Stimulated activated CD4-positive, alpha-beta T cell treated with anti-CD3 and anti-CD28 coated beads, TNF-alpha, amount 100 ng/mL, for 48 hours (primary cell): ENCODE data around the gene MACROH2A1.

ENCODE experiments used
- DNase-seq, 3 donors: peaks; one replicate each; pipeline ENCODE4 v3.0.0-alpha.2; 2020; ENCODE audit warnings: low read depth in 3 of 3

Gene MACROH2A1

DNA sequence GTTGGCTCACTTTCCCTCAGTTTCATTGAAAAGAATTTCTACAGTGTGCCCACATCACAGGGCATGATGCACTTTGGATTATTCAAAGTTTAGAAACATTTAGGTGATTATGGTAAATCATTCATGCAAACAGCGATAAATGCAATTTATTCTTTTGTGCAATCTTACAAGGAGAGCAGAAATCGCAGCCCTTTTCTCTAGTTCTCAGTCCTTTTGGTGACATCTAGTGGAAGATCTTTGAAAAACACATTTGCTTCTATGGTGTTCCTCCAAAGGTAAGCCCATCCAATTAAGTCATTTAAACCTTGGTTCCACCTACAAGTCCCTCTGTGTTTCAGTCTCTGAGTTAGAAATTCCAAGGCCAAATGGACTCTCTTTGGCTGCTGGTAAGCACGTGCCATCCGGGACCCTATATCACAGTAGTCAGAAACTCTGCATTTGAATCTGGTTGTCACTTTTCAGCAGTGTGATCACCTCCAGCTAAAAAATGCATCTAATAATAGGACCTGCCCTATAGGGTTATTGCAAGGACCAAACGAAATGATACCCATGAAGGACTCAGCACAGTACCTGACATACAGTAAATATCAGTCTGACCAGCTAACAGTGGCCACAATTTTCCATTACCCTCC lies 66.4 kb downstream of the MACROH2A1 start:
- no peak for DNase-seq

DNA sequence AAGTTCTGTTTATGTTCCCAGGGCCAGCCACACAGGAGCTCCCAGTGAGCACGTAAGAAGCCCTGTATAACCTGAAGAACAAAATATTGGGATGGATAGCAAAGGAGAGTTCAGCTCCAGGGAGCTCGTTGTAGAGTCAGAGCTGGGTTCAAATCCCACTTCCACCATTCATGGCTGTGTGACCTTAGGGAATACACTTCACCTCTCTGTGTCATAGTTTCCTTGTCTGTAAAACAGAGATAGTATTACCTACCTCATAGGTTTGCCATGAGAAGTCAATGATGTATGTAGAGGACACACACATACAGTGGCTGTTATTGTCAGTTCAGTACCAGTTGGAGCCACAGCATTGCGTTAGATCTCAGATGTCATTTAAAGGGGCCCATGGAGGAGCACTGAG lies 67.4 kb downstream of the MACROH2A1 start:
- no peak for DNase-seq

DNA sequence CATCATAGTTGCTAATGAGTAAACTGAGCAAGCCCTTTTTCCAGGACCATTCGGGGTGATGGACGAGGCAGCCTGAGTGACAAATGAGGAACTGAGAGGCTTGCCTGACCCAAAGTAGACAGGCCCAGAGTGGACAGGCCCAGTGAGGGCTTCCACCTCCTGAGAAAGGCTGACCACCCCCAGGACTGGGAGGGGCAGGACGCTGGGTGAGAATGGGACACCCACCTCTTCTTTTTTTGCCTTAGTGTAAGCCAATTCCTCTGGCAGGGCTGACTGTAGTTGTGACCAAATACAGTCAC lies 68.3 kb downstream of the MACROH2A1 start:
- no peak for DNase-seq

DNA sequence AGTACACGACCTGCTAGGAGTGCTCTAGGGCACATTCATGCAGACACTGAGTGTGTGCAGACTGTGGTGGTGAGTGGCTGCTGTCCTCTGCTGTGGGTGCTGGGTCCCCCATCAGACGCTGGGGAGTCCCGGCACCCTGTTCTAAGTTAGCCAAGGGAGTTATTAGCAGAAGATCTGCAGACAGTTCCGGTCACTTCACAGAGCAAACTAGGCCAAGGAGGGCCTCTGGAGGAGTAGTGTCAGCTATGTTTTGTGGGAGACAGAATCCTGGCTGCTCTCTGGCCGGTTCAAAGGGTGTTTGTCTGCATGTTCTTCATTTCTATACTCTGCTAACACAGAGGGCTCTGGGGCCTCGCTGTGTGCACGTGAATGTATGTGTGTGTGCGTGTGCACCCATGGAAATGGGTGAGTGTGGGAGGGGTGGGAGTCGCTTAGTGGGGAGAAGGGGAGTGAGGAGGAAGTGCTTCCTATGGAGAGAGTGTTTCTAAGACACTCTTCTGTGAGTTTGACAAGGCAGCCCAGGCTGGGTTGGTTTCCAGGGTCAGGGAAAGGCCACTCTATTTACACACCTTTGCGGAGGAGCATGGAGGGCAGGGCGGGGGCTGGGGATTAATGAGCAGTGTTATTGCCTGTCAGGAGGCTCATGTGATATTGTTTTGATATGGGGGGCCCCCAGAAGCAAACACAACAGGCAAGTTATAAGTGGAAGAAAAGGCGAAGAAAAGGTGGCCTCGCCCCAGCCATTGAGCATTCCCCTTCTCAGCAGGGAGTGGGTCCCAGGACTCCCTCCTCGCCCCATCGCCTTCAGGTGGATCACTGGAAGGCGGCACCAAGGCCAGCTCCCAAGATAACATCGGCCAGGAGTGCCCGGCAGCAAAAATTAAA lies 68.9 kb downstream of the MACROH2A1 start:
- no peak for DNase-seq

DNA sequence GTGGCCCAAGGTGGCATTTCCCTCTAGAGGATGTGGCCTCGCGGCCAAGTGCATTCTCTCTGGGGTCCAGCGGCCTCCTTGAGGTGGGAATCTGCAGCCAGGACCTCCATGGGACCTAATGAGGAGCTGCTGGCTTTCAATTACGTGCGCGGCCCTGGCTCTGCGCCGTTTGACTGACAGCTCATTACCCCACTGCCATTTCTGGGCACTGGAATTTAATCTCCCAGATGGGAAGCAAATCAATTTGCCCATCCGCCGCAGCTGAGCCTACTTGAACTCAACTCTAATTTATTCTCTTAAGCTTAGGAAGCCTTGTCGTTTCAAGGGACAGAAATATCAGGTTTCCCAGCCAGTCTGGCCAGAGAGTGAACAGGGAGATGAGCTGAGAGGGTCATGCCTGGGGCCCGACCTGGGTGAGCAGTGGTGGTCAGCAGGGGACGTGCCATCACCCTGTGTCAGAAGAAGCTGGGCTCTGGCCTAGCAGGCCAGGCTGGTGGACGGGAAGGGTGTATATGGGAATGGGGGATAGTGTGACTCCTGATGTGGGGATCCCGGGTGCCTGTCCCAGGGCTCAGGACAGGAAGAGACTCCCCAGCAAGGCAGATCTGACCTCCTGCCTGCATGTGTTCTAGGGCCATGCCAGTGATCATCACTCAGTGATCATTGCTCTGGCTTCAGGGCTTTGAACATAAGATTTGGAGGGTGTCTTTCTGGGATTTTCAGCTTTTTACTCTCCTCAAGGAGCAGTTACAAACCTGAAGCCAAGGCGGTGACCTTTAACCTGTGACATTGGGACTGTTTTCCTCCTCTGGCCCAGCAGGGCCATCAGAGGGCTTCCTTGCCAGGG lies 69.7 kb downstream of the MACROH2A1 start:
- DNase-seq, result no peak

DNA sequence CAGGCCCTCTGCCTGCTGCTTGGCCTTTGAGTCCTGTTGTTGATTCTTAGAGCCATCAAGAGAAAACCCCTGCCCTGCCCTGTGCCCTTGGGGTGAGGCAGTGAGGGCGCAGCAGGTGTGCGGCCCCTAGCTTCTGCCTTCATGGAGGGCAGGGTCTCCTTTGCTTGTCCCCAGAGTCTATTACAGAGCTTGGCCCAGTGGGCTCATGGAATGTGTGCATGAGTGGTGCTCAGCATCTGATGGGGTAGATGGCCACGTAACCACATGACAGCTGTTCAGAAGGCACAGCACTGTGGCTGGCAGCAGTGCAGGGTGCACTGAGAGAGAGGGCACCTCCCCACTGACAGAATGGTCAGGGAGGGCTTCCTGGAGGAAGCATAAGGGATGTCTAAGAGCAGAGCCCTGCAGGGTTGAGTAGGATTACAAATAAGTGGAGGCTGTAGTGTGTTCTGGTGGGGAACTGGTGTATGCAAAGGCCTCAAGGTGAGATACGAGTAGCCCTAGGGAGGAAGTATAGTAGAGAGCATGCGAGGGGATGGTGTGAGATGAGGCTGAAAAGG lies 70.8 kb downstream of the MACROH2A1 start:
- no peak for DNase-seq

DNA sequence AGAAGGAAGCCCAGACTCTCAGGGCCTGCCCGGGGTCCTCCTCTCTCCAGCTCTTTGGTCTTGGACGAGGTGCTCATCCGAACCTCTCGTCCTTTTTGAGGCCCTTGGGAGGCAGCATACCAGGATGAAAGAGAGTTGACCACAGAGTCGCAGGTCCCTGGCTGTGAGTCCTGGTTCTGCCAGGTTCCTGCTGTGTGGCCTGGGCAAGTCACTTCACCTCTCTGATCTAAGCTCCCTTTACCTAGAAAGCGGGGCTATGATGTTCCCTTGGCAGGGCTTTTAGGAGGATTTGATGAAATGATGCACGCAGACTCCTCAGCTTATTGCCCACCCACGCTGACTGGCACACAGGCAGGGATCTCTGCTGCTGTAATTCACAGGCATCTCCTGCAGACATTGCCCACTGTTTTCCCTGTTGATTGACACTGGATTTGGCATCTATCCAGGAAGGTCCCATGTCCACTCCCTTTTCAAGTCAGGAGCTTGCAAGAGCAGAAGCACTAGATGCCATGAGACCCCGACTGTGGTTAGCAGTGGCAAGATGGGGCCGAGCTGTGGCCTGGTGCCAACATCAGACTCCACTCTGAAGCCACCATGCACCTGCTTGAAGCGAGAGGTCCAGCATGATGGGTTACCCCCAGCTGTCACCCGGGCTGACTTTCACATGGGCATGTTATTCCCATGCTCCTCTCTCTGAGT lies 71.5 kb downstream of the MACROH2A1 start:
- no peak for DNase-seq

DNA sequence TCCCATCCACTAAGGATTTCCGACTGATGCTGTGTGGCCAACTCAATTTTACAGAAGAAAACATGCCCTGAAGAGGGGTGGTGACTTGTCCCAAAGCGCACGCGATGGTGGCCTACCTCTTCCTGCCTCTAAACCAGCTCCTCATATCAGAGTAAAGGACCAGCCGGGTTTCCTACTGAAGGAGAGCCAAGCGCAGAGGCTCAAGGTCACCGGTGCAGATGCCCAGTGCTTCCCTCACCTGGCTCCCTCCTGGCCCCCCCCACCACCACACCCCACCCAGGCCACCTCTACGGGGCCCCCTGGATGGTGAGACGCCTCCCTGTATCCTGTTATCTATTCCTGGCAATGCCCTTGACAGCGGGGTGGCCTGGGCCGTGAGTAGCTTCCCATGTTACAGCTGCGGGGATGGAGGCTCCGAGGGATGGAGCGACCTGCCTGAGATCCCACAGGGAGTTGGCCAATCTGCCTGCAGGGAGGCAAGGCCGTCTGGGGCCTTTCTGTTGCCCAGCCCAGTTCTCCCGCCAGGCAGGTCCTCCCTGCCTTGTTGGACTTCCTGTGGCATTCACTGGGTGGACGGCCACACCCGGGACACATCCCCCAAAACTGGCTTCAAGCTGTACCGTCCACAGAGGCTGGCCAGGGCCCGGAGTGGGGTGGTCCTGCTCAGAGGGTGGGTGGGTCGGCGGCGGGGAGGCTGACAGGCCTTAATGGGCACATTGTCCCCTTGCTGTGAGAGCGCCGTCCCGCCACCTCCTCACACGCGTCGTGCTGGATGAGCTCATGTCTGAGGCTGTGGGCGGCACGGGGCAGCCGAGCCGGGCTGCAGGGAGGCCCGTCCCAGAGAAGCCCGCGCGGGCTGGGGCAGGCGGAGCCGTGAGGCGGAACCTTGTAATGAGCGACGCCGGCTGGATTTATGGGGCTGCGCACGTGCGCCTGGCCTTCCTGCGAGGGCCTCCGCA lies 72.5 kb downstream of the MACROH2A1 start:
- DNase-seq, result no peak

DNA sequence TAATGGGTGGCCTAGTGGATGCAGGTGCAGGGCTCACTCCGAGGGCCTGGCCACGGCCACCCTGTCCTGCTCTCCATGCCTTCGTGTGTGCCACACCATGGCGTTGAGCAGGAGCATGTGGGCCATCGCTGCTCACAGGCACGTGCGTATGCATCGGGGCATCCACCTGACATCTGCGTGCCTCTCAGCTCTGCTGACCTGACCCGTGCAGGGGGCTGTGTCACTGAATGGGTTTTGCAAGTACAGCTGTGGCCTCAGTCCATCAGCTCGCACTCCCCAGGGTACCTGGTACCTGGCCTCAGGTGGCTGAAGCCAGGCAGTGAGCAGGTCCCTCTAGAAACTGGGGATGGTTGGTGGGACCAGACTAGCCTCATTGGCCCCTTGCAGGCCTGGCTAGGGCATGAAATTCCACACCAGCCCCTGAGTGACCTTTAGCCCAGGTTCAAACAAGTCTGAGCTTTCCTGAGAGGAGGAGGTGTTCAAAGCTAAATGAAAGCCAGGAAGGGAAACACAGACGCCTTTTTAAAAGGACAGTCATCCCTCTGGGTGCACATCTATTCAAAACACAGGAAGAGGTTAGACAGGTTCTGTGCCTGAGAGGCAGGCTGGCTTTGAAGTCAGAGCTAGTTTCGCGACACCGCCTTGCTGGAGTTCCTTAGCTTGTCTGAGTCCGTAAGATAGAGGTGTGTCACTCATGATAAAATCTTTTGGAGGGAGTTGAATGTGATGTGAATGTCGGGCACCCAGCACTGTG lies 74.0 kb downstream of the MACROH2A1 start:
- DNase-seq, result no peak

DNA sequence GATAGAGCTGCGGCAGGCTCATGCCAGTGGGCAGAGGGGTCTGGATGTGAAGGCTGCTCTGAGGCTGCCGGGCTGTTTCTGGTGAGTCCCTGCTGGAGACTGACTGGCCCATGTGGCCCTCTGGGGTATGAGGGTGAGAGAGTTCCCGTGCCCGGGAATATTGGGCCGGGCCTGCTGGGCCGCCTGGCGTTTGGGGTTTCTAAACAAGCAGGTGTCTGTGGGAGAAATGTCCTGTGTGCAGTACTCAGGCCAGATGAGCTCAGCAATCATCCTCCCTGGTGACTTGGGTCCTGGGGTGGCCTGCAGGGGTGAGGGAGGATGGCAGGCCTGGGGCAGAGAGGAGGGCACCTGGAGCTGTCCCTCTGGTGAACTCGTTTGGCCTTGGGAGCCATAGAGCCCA lies 74.9 kb downstream of the MACROH2A1 start:
- no peak for DNase-seq

DNA sequence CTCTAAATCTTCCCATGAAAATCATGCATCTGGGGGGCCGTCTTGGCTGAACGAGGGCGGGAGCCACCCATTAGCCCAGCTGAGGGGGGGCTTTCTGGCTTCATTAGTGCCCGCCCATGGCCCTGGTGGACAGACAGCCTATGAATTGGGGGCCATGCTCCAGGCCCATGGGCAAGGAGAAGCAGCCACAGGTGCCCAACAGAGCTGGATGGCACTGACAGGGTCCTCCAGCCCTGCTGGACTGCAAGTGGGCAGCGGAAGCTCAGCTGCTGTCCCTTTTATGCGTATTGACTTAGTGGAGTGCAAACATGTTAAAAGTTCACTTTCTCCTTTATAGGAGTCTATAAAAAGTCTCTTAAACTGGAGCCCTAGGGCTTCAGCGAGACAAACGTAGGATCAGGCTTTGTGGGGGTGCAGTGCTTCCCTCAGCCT lies 75.3 kb downstream of the MACROH2A1 start:
- no peak for DNase-seq

DNA sequence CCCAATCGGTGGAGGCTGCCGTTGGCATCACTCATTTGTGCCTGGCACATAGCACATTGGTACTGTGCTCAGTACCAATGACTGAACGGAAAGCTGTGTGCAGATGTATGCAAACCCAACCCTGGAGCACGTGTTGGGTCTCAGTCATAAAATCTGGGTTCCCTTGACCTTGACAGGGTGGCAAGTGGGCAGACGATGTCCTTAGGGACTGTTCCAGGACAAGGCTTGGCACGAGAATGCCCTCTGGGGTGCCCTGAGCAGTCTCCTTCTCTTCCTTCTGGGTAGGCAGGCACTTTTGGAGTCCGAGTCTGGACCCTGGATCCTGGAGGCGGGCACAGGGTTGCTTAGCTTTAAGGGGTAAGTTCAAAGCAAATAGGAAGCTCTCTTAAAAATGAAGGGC lies 75.8 kb downstream of the MACROH2A1 start:
- no peak for DNase-seq

DNA sequence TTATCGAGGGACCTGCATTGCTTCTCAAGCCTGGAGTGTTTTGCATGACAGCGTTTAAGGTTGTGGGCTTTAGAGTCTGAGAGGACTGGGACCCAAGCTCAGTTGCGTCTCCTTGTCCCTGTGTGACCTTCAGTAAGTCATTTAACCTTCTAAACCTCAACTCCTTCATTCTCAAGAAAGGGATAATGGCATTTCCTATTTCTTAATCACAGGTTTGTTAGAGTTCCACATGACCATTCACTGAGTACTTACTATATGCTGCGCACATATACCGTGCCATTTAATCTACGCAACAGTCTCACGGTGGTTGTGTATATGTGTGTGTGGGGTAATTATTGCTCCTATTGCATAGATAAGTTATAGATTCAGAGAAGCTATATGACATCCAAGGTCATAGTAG lies 76.3 kb downstream of the MACROH2A1 start:
- no peak for DNase-seq

DNA sequence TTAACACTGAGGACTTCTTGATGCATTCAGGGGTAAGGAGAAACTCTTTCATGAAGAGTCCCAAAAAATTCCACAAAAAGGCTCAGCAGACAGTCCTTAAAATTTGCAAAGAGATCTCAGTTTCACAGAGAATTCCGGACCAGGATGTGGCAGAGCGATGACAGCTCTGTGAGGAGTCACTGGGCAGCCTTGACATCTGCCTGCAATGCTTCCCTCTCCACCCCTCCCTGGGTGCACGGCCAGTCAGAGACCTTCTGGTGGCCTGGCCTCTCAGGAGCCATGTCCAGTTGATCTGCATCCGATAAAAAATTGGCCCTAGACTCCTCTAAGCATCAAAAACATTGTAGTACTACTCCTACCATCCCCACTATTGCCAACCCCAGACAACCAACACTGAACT lies 76.8 kb downstream of the MACROH2A1 start:
- DNase-seq, result no peak

DNA sequence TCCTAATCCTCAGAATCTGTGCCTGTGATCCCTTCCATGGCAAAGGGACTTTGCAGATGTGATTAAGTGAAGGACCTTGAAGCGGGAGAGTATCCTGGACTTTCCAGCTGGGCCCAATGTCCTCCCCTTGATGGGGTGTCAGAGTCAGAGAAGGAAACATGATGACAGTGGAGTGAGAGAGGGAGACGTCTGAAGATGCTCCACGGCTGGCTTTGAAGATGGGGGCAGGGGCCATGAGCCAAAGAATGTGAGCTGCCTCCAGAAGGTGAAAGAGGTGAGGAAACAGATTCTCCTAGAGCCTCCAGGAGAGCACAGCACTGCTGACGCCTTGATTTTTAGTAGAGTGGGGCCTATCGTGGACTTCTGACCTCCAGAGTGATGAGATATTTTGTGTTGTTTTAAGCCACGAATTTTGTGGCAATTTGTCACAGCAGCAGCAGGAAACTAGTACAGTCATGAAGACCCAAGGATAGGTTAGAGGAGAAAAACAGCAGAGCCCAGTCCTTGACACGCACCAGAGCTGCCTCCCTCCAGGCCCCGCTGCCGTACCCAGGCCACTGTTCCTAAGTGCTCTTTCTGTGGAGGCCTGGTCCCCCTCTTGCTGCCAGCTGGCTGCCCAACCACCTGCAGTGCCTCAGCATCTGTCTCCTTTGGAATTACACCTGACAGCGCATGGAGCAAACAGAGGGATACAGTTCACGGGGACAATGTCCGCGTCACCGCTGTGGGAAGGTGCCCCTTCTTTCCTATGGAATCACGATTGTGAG lies 78.1 kb downstream of the MACROH2A1 start:
- no peak for DNase-seq

DNA sequence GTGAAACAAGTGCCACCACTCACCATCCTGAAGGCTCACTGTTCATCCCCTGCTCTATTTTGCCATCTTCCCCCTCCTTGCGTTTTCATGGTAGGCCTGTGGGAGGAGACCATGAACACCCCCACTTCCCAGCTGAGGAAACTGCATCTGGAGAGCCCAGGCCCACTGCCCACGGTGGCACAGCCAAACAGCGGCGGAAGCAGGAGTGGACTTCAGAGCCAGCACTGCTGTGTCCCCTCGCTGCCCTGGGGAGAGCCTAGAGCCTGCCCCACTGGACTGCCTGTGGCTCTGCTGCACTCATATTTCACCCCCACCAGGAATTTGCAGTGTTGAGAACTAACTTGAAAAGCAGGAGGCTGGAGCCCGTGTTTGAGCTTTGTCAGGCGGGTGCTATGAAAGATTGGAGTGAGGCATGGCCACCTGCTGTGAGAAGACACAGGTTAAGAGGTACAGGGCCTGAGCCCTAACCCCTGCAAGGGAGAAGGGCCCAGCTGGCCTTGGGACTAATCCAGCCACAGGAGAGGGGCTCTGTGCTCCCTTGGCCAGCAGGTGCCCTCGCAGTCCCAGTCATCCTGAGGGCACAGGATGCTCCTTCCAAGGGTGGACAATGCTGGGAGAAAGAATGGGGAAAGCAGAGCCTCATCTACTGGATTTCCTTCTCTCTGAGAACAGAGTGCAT lies 79.0 kb downstream of the MACROH2A1 start:
- no peak for DNase-seq

DNA sequence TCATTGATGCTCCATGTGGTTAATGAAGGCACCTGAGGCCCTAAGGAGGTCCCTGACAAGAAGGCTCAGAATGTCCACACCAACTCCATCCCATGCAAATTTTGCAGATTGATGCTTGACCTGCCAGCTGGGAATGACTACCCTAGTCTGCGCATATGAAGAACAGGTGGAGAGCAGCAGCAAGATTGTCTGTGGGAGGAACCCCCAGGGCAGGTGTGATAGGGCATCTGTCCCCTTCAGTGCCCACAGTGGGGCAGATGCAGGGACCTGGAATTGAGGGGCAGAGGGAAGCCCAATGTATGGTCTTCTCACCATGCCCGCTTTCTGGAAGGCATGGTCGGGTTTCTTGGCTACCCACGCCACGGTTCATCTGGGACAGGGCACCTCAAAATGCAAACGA lies 79.6 kb downstream of the MACROH2A1 start:
- DNase-seq, result no peak

DNA sequence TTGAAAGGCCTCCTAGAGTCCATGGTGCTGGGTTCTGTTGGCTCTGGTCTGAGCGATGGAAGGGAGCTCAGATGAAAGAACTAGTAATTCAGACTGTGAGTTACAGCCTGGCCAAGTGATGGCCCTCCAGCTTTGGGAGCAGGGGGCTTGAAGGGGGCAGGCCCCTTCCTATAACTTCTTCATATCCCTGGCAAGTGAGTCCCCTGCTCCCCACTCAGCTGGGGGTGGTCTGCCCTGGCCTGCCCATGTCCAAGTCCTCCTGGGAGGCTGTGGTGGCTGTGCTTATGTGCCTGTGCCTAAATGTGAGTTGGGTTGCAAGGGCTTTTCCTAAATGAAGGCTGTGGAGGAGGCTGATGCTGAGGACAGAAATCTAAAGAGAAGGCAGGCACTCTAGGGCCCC lies 80.1 kb downstream of the MACROH2A1 start:
- no peak for DNase-seq
